ENCODE results near the gene TEF.

TEF gene

GRCh38 chr22:41353862-41354575, 27.7 kb upstream of the TEF start:
- DNase-seq (ENCODE audit: low spot score), result no peak

GRCh38 chr22:41354979-41355378, 26.8 kb upstream of the TEF start:
- DNase-seq (ENCODE audit: low spot score), result no peak

GRCh38 chr22:41355895-41356294, 25.8 kb upstream of the TEF start:
- no peak for DNase-seq (ENCODE audit: low spot score)

- DNase-seq (ENCODE audit: low spot score), result no peak
These were observed 25.2 kb upstream of the TEF start for GRCh38 chr22:41356430-41357028.

GRCh38 chr22:41357191-41357590, 24.6 kb upstream of the TEF start:
- DNase-seq (ENCODE audit: low spot score), result no peak

GRCh38 chr22:41358927-41359326, 22.8 kb upstream of the TEF start:
- no peak for DNase-seq (ENCODE audit: low spot score)

GRCh38 chr22:41359376-41359775, 22.4 kb upstream of the TEF start:
- DNase-seq (ENCODE audit: low spot score), result no peak

GRCh38 chr22:41360126-41360525, 21.6 kb upstream of the TEF start:
- DNase-seq (ENCODE audit: low spot score), result no peak

- no peak for DNase-seq (ENCODE audit: low spot score)
These were observed 19.9 kb upstream of the TEF start for GRCh38 chr22:41361716-41362310.

- no peak for DNase-seq (ENCODE audit: low spot score)
These were observed 19.1 kb upstream of the TEF start for GRCh38 chr22:41362615-41363014.

GRCh38 chr22:41364233-41364632, 17.5 kb upstream of the TEF start:
- DNase-seq (ENCODE audit: low spot score), result no peak

- DNase-seq (ENCODE audit: low spot score), result no peak
These were observed 16.8 kb upstream of the TEF start for GRCh38 chr22:41364955-41365354.

- DNase-seq (ENCODE audit: low spot score), result no peak
These were observed 16.3 kb upstream of the TEF start for GRCh38 chr22:41365425-41365824.

- no peak for DNase-seq (ENCODE audit: low spot score)
These were observed 15.3 kb upstream of the TEF start for GRCh38 chr22:41366323-41367029.

- peak; percentile 89 for DNase-seq (ENCODE audit: low spot score)
These were observed 14.6 kb upstream of the TEF start for GRCh38 chr22:41367039-41367679.

GRCh38 chr22:41367680-41368542, 13.8 kb upstream of the TEF start:
- peak; percentile 32 for DNase-seq (ENCODE audit: low spot score)

- no peak for DNase-seq (ENCODE audit: low spot score)
These were observed 13.0 kb upstream of the TEF start for GRCh38 chr22:41368543-41369423.

- no peak for DNase-seq (ENCODE audit: low spot score)
These were observed 12.4 kb upstream of the TEF start for GRCh38 chr22:41369424-41369745.

GRCh38 chr22:41369837-41370236, 11.9 kb upstream of the TEF start:
- no peak for DNase-seq (ENCODE audit: low spot score)

GRCh38 chr22:41377846-41378245, 3.9 kb upstream of the TEF start:
- no peak for DNase-seq (ENCODE audit: low spot score)
